ENCODE data around the gene YOD1. TPM values are rescaled to one million over a fixed set of nuclear protein-coding genes. Genes with fewer than 3 reads are reported as not detected.

The YOD1 gene
- polyA plus RNA-seq, 1 donor (not counting 4 experiments of a cell fraction or from before 2014, with no cell fraction given), result 5.2 TPM

- TF ChIP-seq, protein P1, sequence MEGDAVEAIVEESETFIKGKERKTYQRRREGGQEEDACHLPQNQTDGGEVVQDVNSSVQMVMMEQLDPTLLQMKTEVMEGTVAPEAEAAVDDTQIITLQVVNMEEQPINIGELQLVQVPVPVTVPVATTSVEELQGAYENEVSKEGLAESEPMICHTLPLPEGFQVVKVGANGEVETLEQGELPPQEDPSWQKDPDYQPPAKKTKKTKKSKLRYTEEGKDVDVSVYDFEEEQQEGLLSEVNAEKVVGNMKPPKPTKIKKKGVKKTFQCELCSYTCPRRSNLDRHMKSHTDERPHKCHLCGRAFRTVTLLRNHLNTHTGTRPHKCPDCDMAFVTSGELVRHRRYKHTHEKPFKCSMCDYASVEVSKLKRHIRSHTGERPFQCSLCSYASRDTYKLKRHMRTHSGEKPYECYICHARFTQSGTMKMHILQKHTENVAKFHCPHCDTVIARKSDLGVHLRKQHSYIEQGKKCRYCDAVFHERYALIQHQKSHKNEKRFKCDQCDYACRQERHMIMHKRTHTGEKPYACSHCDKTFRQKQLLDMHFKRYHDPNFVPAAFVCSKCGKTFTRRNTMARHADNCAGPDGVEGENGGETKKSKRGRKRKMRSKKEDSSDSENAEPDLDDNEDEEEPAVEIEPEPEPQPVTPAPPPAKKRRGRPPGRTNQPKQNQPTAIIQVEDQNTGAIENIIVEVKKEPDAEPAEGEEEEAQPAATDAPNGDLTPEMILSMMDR (optimal IDR thresholded peaks at IDR 0.05 in 1 of 3, IDR thresholded peaks at IDR 0.05 in 1 of 3, conservative IDR thresholded peaks at IDR 0.05 in 1 of 3; ENCODE audit: extremely low read depth in 1 of 3, insufficient read depth in 2 of 3, low read length in 3 of 3), result no peak
- TF ChIP-seq EZH2 (IDR thresholded peaks at IDR 0.05; ENCODE audit: low read length), result no peak
- Histone ChIP-seq H3K4me3 (ENCODE audit: control insufficient read depth in 2 of 3, extremely low read depth in 1 of 3, insufficient read depth in 2 of 3, low read depth in 1 of 3, low read length in 3 of 3) (no peak overlapping the region), H3K79me2 (ENCODE audit: control insufficient read depth, insufficient read depth, low read length) (peaks cover 32% of the 10 kb centered on the region), H3K9ac (ENCODE audit: control insufficient read depth, extremely low read depth, insufficient read depth, low read length) (no peak overlapping the region), H3K27ac (ENCODE audit: control insufficient read depth, insufficient read depth, low read length) (peak overlapping the region; percentile 72), H3K4me2 (ENCODE audit: control insufficient read depth, extremely low read depth, insufficient read depth, low read depth, low read length) (peak overlapping the region; percentile 3), H4K20me1 (ENCODE audit: control insufficient read depth, extremely low read depth, insufficient read depth, low read length) (no peaks in the 10 kb centered on the region), H3K9me1 (ENCODE audit: control insufficient read depth, extremely low read depth, insufficient read depth, low read length) (no peaks in the 10 kb centered on the region), H3K9me3 (ENCODE audit: control insufficient read depth, low read depth, low read length) (no peaks in the 10 kb centered on the region), H2AFZ (ENCODE audit: control insufficient read depth, low read length) (no peak overlapping the region), H3K27me3 (ENCODE audit: control insufficient read depth, extremely low read depth, insufficient read depth, low read length) (no peaks in the 10 kb centered on the region), H3K4me1 (ENCODE audit: control insufficient read depth, extremely low read depth, insufficient read depth, low read length) (peaks cover 49% of the 10 kb centered on the region), H3K36me3 (ENCODE audit: control insufficient read depth in 2 of 2, extremely low read depth in 1 of 2, insufficient read depth in 2 of 2, low read length in 2 of 2) (peaks cover 0 to 12% of the 10 kb centered on the region in 2 experiments)
- FAIRE-seq (no peak), DNase-seq (ENCODE audit: low read depth, low spot score) (no peak)
- dilution Hi-C loops (cut with MboI; ENCODE audit: extremely low pct_ligation_motif_present, low sequenced_read_pairs), result no loop called here
These were observed 16.8 kb downstream of the YOD1 start for GRCh38 chr1:207034208-207034607.

GRCh38 chr1:207033302-207033701, 17.7 kb downstream of the YOD1 start:
- TF ChIP-seq, protein P1 (optimal IDR thresholded peaks at IDR 0.05 in 1 of 3, IDR thresholded peaks at IDR 0.05 in 1 of 3, conservative IDR thresholded peaks at IDR 0.05 in 1 of 3; ENCODE audit: extremely low read depth in 1 of 3, insufficient read depth in 2 of 3, low read length in 3 of 3), result no peak
- no peak for TF ChIP-seq EZH2 (IDR thresholded peaks at IDR 0.05; ENCODE audit: low read length)
- Histone ChIP-seq H3K9me3 (ENCODE audit: control insufficient read depth, low read depth, low read length) (no peaks in the 10 kb centered on the region), H4K20me1 (ENCODE audit: control insufficient read depth, extremely low read depth, insufficient read depth, low read length) (no peaks in the 10 kb centered on the region), H3K36me3 (ENCODE audit: control insufficient read depth in 2 of 2, extremely low read depth in 1 of 2, insufficient read depth in 2 of 2, low read length in 2 of 2) (peaks cover under 1 to 15% of the 10 kb centered on the region in 2 experiments), H3K4me3 (ENCODE audit: control insufficient read depth in 2 of 3, extremely low read depth in 1 of 3, insufficient read depth in 2 of 3, low read depth in 1 of 3, low read length in 3 of 3) (no peak overlapping the region), H3K27ac (ENCODE audit: control insufficient read depth, insufficient read depth, low read length) (peak overlapping the region; percentile 72), H3K79me2 (ENCODE audit: control insufficient read depth, insufficient read depth, low read length) (peaks cover 41% of the 10 kb centered on the region), H3K9me1 (ENCODE audit: control insufficient read depth, extremely low read depth, insufficient read depth, low read length) (no peaks in the 10 kb centered on the region), H2AFZ (ENCODE audit: control insufficient read depth, low read length) (no peak overlapping the region), H3K4me1 (ENCODE audit: control insufficient read depth, extremely low read depth, insufficient read depth, low read length) (peaks cover 58% of the 10 kb centered on the region), H3K27me3 (ENCODE audit: control insufficient read depth, extremely low read depth, insufficient read depth, low read length) (no peaks in the 10 kb centered on the region), H3K9ac (ENCODE audit: control insufficient read depth, extremely low read depth, insufficient read depth, low read length) (peak overlapping the region; percentile 26), H3K4me2 (ENCODE audit: control insufficient read depth, extremely low read depth, insufficient read depth, low read depth, low read length) (peak overlapping the region; percentile 78)
- dilution Hi-C loops (cut with MboI; ENCODE audit: extremely low pct_ligation_motif_present, low sequenced_read_pairs), result no loop called here
- FAIRE-seq (no peak), DNase-seq (ENCODE audit: low read depth, low spot score) (no peak)

Measured in keratinocyte (primary cell).